AG09319 (cell line): ENCODE data around the gene SLC38A6.
A peak's percentile ranks its signal among the peaks of the same experiment; 100 is the strongest.

Experiments
- DNase-seq: peaks from one replicate; pipeline ENCODE4 v3.0.0-alpha.2; 2010; ENCODE audit warnings: low read depth; ENCODE audit errors: extremely low read depth
- TF ChIP-seq, protein P1 (sequence below): IDR thresholded peaks from 2 replicates; pipeline ENCODE4 v1.5.1; 2011; ENCODE audit warnings: low read depth, mild to moderate bottlenecking, inconsistent platforms, low read length, moderate library complexity

The SLC38A6 gene

DNA sequence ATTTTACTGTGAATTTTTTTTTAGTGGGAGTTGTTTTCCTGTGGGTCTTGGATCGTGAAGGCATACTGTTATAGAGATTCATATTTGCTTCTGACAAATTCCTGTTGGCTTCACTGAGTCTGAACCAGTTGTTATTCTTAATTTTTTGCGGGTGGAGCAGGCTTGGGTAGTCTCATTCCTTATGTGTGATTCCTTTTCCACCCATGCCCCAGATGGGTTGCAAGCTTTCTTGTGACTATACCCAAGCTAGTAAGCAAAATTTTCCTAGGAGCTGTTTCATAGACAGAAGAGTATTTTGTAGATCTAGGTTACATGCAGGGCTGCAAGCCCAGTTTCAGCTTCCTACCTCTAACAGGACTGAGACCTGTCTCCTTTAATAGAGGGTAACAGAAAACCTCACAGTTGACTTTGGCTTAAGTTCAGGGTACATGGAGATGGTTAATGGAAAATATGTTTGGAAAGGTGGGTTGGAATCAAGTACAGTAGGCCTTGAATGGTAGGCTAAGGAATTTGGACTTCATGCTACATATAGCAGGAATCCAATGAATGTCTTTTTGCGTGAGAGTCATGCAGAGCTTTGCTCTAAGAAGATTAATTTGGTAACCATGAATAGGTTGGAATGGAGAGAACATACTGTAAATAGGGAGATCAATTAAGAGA is 29.1 kb upstream of the SLC38A6 start:
- TF ChIP-seq, protein P1, sequence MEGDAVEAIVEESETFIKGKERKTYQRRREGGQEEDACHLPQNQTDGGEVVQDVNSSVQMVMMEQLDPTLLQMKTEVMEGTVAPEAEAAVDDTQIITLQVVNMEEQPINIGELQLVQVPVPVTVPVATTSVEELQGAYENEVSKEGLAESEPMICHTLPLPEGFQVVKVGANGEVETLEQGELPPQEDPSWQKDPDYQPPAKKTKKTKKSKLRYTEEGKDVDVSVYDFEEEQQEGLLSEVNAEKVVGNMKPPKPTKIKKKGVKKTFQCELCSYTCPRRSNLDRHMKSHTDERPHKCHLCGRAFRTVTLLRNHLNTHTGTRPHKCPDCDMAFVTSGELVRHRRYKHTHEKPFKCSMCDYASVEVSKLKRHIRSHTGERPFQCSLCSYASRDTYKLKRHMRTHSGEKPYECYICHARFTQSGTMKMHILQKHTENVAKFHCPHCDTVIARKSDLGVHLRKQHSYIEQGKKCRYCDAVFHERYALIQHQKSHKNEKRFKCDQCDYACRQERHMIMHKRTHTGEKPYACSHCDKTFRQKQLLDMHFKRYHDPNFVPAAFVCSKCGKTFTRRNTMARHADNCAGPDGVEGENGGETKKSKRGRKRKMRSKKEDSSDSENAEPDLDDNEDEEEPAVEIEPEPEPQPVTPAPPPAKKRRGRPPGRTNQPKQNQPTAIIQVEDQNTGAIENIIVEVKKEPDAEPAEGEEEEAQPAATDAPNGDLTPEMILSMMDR: no peak
- no peak for DNase-seq

DNA sequence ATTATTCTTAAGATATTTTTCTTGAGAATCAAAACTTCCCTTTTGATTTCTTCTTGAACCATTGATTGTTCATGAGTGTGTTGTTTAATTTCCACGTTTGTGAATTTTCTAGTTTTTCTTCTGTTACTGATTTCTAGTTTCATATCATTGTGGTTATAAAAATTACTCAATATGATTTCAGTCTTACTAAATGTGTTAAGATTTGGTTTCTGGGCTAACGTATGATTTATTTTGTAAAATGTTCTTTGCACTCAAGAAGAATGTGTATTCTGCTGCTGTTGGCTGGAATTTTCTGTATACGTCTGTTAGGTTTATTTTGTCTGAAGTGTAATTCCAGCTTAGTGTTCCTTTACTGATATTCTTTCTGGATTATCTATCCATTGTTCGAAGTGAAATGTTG is 24.8 kb upstream of the SLC38A6 start:
- DNase-seq: no peak
- TF ChIP-seq, protein P1: no peak

DNA sequence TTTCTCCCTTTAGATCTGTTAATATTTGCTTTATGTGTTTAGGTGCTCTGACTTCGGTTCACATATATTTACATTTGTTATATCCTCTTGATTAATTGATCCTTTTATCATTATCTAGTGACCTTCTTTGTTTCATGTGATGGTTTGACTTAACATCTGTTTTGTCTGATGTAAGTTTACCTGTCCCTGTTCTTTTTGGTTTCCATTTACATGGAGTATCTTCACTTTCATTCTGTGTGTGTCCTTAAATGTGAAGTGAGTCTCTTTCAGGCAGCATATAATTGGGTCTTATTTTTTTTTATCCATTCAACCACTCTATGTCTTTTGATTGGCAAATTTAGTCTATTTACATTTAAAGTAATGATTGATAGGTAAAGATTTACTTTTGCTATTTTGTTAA is 24.4 kb upstream of the SLC38A6 start:
- no peak for DNase-seq
- TF ChIP-seq, protein P1: no peak

DNA sequence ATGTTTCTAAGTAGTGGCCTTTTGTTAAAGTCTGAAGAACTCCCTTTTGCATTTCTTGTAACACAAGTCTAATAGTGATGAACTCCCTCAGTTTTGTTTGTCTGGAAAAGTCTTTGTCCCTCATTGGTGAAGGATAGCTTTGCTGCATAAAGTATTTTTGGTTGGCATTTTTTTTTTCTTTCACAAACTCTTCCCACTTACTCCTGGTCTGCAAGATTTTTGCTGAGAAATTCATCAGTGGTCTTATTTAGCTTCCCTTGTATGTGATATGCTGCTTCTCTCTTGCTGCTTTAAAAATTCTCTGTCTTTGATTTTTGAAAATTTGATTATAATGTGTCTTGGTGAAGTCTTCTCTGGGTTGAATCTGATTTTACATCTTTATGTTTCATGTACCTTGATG is 22.9 kb upstream of the SLC38A6 start:
- TF ChIP-seq, protein P1: no peak
- DNase-seq: no peak

DNA sequence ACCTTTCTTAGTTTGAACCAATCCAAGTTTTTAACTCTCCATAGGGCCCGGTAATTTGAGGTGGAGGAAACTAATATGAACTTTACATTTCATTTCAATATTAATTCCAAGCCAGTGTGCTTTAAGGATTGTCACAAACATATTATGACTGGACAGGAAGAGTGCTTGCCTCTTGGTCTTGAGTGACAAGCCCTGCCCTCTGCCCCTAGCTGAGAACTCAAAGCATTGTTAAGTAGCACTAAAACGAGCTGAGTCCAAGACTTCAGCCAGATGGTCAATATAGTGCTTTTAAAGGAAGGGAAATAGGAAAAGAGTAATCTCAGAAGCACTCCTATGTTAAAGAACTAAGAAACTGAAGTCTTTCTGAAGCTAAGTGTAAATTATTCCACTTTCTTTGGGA is 17.3 kb upstream of the SLC38A6 start:
- DNase-seq: no peak
- TF ChIP-seq, protein P1: no peak

DNA sequence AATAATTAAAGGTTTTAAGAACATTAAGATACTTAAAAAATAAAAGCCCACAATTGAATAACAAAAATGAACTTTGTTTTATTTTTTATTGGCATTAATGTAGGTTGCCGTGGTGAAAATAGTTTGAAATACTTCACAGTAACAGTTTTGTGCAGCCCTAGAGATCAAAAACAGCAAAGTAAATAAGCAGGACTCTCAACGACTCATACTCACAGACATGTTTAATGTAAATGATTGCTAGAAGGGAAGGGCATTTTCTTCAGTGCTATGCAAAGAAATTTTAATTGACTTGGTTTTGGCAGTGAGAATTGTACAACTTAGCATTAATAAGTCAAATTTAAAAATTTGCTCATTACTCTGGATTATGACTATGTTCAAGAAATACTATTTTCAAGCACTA is 16.1 kb upstream of the SLC38A6 start:
- TF ChIP-seq, protein P1: no peak
- DNase-seq: no peak

DNA sequence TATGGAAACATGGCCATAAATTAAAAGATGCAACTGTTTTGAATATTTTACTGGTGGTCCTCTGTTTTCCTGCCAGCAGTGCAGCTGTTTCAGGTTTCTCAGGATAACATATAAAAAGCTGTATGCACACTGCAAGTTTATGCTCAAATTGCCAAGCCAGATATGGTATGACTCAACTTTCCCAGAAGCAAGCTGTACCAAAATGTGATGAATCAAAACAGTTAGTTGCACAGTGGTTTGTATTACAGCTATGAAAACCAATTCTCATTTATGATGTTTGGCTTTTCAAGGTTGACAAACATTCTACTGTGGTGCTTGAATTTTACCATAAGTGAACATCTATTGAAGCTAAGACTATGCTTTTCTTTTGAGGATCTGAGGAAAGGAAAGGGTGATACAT is 15.6 kb upstream of the SLC38A6 start:
- TF ChIP-seq, protein P1: no peak
- DNase-seq: peak; percentile 18
